GM19240 (cell line): ENCODE data around the gene SEMA3C.

Experiments
- DNase-seq: peaks from one replicate; pipeline ENCODE4 v3.0.0; 2011; ENCODE audit warnings: low spot score; ENCODE audit not compliant: insufficient read length

SEMA3C gene

DNA sequence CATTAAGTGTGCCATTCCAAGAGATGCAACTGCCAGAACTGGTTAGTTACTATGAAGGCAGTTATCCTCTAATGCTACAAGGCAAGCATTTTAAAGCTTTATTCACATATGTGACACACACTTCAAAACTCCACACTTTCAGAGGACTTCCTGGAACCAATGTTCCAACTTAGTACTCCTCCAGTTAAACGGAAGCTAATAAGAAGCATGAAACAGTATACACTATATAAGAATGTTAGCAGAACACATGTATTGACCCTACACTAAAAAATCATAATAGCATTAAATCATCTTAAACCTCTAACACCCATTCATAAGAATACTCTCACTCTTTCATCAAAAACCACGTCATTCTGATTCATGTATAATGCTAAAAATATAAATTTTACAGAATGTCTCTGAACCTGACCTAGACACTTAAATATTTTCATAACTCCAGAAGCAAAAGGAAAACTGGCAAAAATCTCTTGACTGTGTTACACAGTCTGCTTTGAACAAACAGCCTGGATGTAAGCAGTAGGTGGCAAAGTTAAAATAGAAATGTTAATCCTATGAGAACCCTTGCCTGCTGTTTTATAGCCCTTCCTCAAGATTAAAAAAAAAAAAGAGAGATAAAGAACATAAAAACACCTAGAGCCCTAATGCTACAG, 135.0 kb downstream of the SEMA3C start:
- no peak for DNase-seq

DNA sequence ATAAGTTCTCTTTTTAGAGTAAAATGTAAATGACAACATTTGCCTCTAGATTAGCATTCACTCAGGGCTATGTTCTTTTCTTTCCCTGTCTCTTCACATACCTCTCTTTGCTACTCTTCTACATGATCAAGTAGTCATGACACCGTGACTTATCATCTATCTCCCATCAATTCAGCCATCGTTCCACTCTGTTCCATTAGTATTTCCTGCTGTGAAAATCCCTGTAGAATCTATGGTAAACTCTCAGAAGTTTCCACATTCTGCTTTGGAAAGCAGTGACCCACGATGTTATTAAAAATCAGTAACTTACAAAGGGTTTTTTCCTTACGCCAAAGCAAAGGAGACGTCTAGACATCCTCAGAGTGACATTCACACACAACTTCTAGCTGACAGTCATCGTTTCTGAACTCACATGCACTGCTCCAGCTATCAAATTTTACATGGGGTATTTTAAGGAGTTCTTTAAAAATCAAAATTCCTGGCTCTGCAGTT, 135.6 kb downstream of the SEMA3C start:
- no peak for DNase-seq

DNA sequence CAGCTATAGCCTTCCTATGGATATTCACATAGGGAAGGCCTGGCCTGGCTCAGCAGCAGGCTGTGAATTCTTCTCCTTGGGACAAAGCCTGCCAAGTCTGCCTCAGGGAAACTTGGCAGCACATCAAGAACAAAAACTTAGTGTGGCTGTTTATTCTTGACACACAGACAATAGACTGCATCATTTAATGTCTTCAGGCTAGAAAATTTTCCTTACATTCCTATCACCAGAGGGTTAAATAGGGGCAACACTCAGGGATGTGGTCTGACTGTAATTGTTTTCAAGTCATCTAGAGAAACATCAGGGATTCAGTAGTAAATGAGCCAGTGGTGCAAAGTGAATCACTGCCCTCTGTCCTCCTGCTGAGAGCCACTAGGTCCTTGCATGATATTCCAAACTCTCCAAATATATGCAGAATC, 137.3 kb downstream of the SEMA3C start:
- DNase-seq = no peak

DNA sequence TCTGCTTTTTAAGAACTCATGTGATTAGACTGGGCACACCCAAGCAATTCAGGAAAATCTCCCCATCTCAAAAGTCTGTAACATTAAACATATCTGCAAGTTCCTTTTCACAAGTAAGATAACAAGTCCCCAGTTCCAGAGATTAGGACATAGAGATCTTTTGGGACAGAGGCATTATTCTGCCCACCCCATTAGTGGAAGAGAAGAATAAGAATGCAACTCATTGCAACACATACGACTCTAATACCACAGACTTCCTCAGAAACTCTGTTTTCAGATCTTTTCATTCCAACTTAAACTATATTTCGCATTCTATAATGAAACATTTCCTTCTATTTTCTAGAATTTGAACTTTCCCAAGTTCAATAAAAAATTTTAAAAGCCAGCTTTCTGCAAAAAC, 137.7 kb downstream of the SEMA3C start:
- no peak for DNase-seq

DNA sequence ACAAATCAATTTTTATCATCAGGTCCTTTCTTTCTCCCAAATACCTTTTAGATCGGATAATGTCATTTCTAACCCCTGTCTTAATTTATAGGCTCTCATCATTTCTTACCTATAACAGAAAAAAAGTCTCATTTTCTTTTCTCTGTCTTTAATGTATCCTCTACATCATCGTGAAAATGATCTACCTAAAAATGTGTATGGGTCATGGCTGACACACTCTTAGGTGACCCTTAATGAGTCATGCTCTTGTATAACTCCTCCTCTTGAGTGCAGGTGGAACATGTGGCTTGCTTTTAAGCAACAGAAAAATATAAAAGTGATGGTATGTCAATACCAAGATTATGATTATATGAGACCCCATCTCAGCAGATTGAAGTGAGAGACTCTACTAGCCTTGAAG, 139.4 kb downstream of the SEMA3C start:
- DNase-seq = no peak

DNA sequence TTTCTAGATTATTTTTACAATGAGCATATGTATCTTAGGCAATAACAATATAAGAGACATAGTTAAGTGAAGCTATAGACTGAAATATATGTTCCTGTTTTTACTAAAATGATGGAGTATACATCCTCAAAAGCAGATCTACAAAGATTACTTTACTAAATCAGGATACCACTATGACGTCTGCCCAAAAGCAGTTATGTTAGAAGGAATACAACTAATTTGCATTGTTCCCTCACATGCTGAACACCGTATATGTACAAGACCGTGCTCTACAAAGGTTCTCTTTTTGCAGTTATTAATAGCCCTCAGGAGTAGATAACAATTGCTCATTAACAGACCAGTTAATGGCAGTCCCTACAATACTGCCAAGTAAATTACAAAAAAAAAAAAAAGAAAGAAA, 143.0 kb downstream of the SEMA3C start:
- no peak for DNase-seq

DNA sequence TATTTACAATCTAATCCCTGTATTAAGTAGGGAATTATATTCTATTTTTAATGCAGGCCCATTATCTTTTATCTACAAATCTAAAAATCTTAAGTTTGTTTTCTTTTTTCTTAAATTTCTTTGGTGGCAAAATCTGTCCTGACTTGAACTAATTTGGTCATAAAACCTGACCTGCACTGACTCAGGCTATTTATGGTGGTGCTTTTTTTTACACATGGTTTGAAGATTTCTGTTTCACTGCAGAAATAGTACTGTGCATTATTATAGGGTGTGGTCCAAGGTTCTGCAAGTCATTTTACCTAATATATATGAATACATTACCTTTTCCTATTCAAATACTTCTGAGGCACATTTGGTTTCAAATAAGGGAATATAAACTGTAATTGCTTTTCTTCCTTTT, 143.4 kb downstream of the SEMA3C start:
- DNase-seq = no peak

DNA sequence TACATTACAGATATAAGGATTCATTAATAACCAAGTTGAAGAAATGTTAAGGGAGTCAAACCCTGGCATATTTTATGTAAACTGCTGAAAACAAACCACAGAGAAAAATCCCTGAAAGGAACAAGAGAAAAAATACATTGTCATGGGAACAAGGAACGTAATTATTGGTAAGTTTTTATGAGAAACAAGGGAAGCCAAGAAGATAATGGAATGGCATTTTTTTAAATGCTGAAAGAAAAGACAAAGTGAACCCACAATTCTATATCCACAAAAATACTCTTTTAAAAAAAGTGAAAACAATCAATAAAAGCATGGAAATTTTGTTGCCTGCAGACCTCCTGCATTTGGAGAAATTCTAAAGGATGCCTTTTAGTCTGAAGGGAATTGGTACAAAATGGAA, 144.0 kb downstream of the SEMA3C start:
- DNase-seq = no peak

DNA sequence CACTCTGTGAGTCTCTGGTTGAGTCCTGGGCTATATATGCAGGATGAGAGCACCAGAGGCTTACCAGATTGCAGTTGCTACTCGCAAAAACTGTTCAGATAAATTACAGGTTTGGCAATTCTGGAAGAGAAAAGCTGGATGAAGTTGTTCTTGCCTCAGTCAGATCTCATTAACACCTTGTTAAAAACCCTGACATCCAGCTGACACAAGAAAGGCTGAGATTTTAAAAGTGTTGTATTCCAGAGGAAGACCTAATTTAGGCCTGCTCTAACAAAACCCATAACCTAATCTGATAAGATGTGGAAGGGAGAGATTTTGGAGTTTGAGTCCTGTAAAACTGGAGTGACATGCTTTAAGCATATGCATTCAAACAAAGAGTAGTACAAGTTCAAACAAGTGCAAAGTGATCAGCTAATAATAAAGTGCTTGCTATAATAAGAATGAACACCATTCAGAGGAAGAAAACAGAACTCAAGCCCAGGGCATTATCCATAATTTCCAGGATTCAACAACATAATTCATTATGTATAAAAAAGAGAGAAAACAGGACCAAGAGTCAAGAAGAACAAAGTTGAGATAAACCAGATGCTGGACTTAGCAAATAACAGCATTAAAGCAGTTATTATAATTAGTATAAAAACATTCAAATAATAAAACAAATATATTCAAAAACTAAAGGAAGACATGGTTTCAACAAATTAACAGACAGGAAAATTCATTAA, 144.9 kb downstream of the SEMA3C start:
- no peak for DNase-seq

DNA sequence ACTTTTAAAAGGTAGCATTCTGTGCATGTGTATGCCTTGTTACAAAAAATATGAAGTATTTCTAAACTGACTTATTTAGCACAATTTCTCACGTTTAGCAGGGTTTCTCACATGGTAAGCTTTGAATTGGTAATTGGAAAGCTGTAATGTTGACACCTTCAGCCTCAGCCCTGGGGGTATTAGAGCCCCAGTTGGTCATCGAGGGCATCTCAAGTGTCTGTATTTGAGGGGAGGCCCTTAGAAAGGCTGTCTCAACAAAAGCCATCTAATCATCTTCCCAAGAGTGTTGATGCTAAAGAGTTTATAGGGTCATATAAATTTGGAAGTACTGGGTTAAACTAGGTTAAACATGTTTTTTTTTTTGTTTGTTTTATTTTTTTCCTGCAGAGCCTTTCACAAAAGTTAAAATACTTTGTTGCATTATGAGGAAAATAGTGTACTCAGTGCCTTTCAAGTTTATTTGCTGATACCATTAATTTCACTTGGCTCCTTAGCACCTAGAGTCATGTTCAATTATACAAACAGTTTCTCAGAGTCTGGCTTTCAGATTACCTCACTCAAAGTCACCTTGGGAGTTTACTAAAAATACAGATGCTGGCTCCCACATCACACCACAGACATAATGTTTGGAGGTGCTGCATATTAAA, 146.4 kb downstream of the SEMA3C start:
- DNase-seq = no peak

DNA sequence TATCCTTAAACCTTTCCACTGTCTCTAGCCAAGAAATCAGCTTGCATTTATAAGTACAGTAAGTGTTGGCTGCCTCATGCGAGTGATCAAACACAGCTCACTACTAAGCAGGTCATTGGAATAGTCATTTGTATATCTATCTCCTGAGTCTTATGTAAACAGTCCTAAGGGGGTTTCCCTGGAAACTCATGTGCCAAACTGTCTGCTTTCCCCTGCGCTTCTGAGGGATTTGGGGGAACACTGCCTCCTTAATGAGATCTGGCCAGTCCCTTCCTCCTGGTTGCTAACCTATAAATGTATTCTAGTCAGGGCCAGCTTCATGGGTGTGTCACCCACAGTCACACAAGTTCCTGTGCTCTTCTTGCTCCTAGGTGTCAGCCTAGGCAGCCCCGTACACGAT, 147.3 kb downstream of the SEMA3C start:
- no peak for DNase-seq

DNA sequence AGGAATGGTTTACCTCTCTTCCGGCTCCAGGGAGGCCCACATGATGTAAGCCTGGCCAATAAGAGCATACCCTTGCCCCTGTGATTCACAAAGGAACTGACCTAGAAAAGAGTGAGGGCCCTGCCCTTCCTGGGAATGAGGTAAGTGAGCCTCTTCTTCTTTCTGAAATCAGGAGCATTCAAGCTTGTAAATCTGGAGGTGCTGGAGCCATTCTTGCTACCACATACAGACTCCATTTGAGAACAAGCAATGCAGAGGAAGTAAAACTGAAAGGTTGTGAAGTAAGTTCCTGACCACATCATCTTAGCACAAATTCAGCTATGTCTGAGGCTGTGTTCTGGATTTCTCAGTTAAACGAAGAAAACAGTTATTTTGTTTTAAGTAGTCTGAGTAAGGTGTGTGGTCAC, 148.2 kb downstream of the SEMA3C start:
- DNase-seq = no peak

DNA sequence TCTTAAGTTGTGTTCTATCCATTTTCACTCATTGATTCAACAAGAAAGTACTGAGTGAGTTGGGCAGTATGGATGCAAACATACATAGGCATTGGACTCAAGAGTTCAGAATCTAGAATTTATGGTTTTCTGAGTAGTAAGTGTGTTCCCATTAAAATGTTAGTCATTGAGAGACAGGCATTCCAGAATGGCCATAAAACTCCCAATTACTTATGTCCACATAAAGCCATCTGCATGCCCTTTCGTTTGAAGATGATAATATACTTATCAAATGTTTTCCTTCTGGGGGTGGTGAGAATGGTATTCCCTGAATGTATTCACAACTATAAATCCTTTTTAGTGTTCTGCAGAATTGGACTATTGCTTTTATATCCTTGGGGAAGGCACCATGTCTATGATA, 148.8 kb downstream of the SEMA3C start:
- no peak for DNase-seq

DNA sequence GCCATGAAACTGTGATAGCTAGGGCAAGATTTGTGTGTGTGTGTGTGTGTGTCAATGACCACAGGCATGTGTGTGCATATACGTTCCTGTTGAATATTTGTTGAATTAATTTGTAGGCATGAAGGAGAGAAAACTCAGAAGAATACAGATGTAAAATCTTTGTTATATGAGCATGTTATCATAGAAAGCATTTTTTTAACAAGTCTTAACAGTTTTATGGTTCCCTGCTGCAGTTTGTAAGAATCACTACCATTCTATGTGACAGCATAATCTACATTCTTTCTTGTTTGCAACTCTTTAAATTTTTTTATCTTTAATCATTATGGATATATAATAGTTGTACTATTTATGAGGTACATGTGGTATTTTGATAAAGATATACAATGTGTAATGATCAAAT, 150.1 kb downstream of the SEMA3C start:
- DNase-seq = no peak

DNA sequence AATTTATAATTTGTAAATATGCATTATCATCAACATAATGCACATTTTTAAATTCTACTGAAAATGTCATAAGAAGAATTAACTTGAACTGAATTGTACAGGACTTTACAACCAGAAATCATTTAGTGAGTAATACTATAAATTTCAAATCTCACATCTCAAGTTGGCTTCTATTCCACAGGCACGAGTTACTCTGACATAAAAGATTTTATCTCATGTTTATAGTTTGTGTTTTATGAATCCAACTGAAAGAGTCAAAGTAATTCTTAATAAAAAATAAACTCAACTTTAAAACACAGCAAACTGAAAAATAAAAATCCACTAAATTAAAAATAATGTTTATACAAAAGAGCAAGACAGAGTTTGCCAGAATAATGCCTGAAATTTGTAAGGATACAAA, 151.2 kb downstream of the SEMA3C start:
- no peak for DNase-seq

DNA sequence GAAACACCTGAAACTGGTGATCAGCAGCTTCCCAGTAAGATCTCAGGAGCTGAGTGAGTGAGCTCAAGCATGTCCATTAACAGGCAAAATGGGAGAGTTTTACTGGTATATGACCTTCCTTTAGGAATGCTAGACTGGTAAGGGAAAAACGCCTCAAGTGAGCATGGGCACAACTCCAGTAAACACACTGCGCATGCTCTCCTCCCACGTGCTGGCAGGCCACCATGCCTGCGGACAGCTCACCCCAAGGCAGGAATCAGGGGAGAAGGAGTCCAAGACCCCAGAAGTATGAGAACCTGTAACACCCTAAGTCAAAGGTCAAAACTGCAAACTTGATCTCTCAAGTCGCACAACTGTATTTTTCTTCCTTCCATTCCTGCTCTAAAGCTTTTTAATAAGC, 152.1 kb downstream of the SEMA3C start:
- DNase-seq = no peak

DNA sequence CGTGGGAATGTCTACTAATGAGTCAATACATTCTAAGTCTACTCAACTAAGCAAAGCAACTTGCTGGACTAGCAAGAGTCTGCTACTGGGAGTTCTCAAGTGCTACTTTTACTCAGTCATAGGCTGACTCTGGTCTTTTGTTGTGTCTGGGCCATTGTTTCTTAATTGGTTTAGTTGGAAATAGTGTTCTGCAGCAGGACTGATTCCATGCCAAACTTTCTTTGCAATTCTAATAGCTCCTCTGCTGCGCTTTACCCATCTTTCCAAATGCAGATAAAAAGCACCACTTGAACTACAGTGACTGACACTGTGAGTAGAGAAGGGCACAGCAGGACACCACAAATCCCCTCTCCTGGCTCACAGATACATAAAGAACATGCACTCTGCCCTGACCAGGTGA, 154.7 kb downstream of the SEMA3C start:
- no peak for DNase-seq

DNA sequence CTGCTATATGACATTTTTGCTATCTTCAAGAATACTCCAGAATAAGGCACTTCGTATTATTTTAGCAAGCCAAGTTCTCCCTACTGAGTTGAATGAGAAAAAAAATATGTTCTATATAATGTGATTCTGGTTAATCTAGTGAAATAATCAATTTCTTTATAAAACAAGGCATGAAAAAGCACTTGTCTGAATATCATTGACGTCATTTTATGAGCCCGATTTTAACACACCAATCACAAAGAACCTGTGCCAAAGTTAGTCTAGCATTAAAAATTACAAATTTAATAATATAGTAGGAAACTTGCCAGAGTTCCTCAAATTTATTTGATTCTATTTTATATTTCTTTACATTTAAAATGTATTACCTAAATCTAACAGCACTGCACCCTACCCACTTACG, 155.1 kb downstream of the SEMA3C start:
- DNase-seq = no peak

DNA sequence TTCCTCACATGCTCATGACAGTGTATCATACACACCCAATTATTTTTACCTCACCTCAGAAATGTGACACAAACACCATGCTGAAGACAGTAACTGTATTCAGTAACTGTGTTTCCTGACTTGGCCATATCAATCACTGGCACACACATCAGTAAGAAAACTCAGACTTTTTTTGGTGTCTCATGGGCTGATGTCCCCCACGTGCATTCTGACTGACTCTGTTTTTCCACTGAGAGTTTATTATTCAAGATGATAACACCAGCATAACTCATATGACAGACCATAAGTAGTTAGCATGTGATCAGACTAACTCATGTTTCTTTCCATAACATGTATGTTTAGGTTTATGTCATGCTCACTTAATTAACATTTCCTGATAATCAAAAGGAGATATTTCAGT, 155.6 kb downstream of the SEMA3C start:
- no peak for DNase-seq

DNA sequence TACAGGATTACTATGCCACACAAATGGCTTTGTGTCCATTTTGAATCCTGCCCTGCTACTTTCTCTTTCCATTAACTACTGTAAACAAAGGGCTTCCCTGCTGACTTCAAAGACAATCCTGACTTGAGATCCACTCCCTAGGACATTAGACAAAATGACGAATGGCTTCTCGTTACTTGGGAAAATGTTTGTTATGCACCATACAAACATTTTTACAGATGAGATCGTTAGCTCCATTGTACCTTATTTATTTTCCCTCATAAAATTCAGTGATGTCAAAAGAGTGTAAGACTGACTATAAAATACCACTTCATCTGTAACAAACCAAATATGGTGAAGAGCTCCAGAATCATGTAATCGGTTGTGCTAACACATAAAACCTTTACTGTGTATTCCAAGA, 158.6 kb downstream of the SEMA3C start:
- DNase-seq = no peak

DNA sequence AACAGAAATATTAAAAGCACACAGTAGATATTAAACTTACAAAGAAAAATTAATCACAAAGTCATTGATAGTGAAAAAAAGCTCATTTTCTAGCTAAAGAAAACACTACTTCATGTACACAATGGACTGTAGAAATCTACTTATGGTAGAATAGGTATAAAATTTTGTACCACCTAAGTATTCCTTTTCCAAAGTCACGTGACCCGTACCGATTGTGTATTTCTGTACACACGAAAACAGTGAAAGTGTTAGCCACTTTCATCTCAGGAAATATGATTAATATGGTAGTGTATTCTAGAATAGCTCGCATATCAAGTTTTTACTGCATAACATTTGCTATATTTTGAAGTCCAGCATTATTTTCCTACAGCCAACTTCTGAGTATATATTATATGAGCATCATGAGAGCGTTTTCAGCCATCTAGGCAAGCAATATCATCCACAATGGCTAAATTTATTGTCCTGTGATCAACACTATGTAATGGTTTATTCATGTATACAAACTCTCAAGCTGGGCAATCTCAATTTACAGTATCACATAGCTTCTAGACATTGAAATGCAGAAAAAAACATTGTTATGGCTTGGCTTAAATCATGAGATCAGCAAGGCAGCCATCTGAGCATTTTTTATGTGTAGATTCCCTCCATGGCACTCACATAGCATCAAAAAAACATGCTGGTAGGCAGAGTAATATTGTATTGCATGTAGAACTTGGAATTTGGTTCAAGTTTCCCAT, 165.7 kb downstream of the SEMA3C start:
- no peak for DNase-seq

DNA sequence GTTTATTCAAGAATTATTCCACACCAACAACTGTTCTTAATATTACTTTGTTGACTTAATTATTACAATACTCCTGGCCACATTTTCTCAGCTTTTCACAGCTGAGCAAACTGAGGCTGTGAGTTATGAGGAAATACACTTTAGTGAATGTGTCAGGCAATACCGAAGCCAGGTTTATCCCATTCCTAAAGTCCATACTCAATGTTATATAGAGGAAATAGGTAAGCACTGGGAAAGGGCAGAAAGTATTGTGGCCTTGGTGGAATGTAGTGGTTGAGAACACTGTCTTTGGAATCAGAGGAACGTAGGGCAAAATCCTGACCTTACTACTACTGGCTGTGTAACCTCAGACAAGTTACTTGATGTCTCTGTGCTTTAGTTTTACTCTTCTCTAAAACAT, 169.6 kb downstream of the SEMA3C start:
- no peak for DNase-seq
